Subcutaneous preadipocyte (primary cell): ENCODE measurements around the gene GPR146. TPM values are rescaled to one million over a fixed set of nuclear protein-coding genes. Genes with fewer than 3 reads are reported as not detected.

Experiments used
- small RNA-seq: library from RNA; depleted of rRNA; stranded (forward); fragments of <200 nt; gene quantifications from one replicate; pipeline ENCODE3, GENCODE V24; 2012
- total RNA-seq: library from RNA; depleted of rRNA; stranded (reverse); fragments of >200 nt; gene quantifications from 2 replicates; pipeline ENCODE4 v1.2.3, GENCODE V29; 2012

Gene GPR146
- total RNA-seq = 0.78 and 2.6 TPM in 2 replicates

GRCh38 chr7:1044189-1045068 lies at the start of gene GPR146:
Gene GPR146, plus strand, starts transcription at chr7:1044546. Its CDS starts 12,970 bp downstream, at chr7:1057516.

DNA sequence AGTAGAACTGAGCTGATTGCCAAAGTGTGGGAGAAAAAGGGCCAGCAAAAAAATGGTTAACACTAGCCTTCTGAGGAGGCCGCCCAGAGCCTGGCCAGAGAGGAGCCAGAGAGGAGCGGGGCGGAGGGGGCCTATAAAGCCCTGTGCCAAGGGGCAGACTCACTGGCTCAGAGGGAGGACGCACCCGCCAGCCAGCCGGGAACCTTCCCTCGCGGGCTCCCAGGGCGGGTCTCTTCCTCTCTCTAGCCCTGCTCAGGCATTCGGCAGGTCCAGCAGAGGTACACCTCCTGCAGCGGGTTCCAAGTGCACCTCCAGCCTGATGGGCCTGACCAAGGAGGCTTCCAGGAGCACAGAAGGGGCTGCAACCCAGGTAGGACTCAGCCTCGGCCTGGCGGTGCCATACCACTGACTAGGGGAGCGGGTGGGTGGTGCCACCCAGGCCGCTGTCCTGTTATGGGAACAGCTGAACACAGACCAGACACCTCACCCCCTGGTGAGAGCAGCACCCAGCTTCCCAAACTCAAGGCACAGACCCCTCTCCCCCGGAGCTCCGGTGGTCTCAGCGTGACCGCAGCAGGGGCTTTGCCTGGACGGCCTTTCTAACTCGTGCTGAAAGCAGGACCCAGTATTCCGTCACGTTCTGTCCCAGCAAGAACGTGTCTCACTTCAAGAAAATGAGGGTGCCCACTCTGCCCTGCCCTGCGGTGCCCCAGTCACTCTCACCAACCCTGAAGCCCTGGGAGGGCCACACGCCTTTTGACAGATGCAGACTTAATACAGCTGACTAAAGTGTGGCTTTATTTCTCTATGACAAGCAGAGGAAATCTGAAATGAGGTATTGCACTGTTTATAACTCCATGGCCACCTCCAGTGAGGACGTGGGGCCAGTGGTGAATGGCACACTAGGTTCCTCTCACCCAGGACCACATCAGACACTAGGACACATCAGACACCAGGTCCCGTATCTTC lies 43.9 kb downstream of the GPR146 start, which contains the start of gene GPER1:
TSS of gene GPER1 (plus strand) at position 162 of the 969 bp plus-strand sequence. CDS start 3,616 bp downstream, outside the sequence.

Small RNAs within 50 kb of the gene (small RNA-seq; reads per million reads assigned to genes)
- 33.4 reads per million, percentile 98 among the genes with 10 or more reads in this experiment for gene MIR339

Other genes starting within 250 kb of the GPR146 start
- 66.5 and 90.9 TPM in 2 replicates for gene SUN1, start 212.1 kb upstream of the GPR146 start, total RNA-seq
- gene GET4, start 168.0 kb upstream of the GPR146 start, total RNA-seq = 12.5 and 17.0 TPM in 2 replicates
- 0.73 and 1.2 TPM in 2 replicates for gene ADAP1, start 89.9 kb upstream of the GPR146 start, total RNA-seq
- gene COX19, start 69.0 kb upstream of the GPR146 start, total RNA-seq = 6.2 and 9.8 TPM in 2 replicates
- gene CYP2W1, start 61.4 kb upstream of the GPR146 start, total RNA-seq = not detected in 2 replicates
- gene GPER1, start 43.6 kb downstream of the GPR146 start, total RNA-seq = 4.1 and 8.5 TPM in 2 replicates
- gene ZFAND2A, start 115.7 kb downstream of the GPR146 start, total RNA-seq = 8.2 and 12.1 TPM in 2 replicates
- gene UNCX, start 188.3 kb downstream of the GPR146 start, total RNA-seq = not detected in 2 replicates